Cardiac muscle cell (in vitro differentiated cells and primary cell): ENCODE data around the gene H3-3A. TPM values are rescaled to one million over a fixed set of nuclear protein-coding genes. Genes with fewer than 3 reads are reported as not detected.
A peak's percentile ranks its signal among the peaks of the same experiment; 100 is the strongest.

Experiments used
- DNase-seq, 2 donors: peaks; one replicate each; pipeline versions ENCODE4 v3.0.0 to v3.0.0-alpha.2; 2010 to 2017; ENCODE audit warnings: low read depth in 1 of 2, low spot score in 1 of 2
- H3K27ac ChIP-seq: fragments of 200-600 bp; sonication (generic); 2 replicates; pipeline ENCODE4 v1.5.1; 2016
- H3K27me3 ChIP-seq: fragments of 200-600 bp; sonication (generic); 2 replicates; pipeline ENCODE4 v1.6.0; 2016; ENCODE audit warnings: control low read depth
- H3K36me3 ChIP-seq: fragments of 200-600 bp; sonication (generic); 2 replicates; pipeline ENCODE4 v1.5.1; 2016; ENCODE audit warnings: control low read depth
- H3K4me1 ChIP-seq: fragments of 200-600 bp; sonication (generic); 2 replicates; pipeline ENCODE4 v1.8.1; 2017; ENCODE audit warnings: low read depth, mild to moderate bottlenecking, mixed run types
- H3K4me3 ChIP-seq: fragments of 200-600 bp; sonication (generic); 2 replicates; pipeline ENCODE4 v1.5.1; 2016; ENCODE audit warnings: mild to moderate bottlenecking
- H3K9me3 ChIP-seq: fragments of 200-600 bp; sonication (generic); 2 replicates; pipeline ENCODE4 v1.5.1; 2017; ENCODE audit warnings: low read depth, mild to moderate bottlenecking, control low read depth
- CTCF ChIP-seq: IDR thresholded peaks from 2 replicates; pipeline ENCODE4 v1.5.1; 2012; ENCODE audit warnings: low read depth, mild to moderate bottlenecking, low read length
- polyA plus RNA-seq: library from polyadenylated mRNA; unstranded; fragments of >200 nt; fragmentation: Nextera tagmentation; extraction: Ambion mirVana; gene quantifications from 2 replicates; pipeline ENCODE4 v1.2.1, GENCODE V29; 2016
- total RNA-seq: library from RNA; depleted of rRNA; stranded (reverse); fragments of >200 nt; gene quantifications from 2 replicates; pipeline ENCODE4 v1.2.3, GENCODE V29; 2016

Gene H3-3A
- total and polyA plus RNA-seq, 2 experiments from 2014 or later = 439 to 837 TPM

- Histone ChIP-seq H3K36me3 (no peaks in the 10 kb centered on the region), H3K4me1 (peaks cover 11% of the 10 kb centered on the region), H3K27ac (peak overlapping the region; percentile 68), H3K27me3 (no peaks in the 10 kb centered on the region), H3K9me3 (no peaks in the 10 kb centered on the region), H3K4me3 (peak overlapping the region; percentile 61)
- no peak for TF ChIP-seq CTCF
- DNase-seq = peak; percentile 69 to 70
Measured at GRCh38 chr1:226110249-226111097, 48.0 kb downstream of the H3-3A start.

GRCh38 chr1:226111098-226111882 is 48.8 kb downstream of the H3-3A start:
- DNase-seq = peak in 1 of 2 donors; percentile 40
- Histone ChIP-seq H3K27me3 (no peaks in the 10 kb centered on the region), H3K36me3 (no peaks in the 10 kb centered on the region), H3K4me1 (peaks cover 11% of the 10 kb centered on the region), H3K4me3 (peak overlapping the region; percentile 61), H3K9me3 (no peaks in the 10 kb centered on the region), H3K27ac (peak overlapping the region; percentile 68)
- no peak for TF ChIP-seq CTCF

- Histone ChIP-seq H3K27me3 (no peaks in the 10 kb centered on the region), H3K4me1 (peaks cover 11% of the 10 kb centered on the region), H3K4me3 (no peak overlapping the region), H3K36me3 (no peaks in the 10 kb centered on the region), H3K9me3 (no peaks in the 10 kb centered on the region), H3K27ac (no peak overlapping the region)
- TF ChIP-seq CTCF = no peak
- DNase-seq = no peak
Measured at GRCh38 chr1:226111883-226112261, 49.4 kb downstream of the H3-3A start.

GRCh38 chr1:226112626-226113025 is 50.1 kb downstream of the H3-3A start:
- DNase-seq = no peak
- H3K36me3 ChIP-seq = no peaks in the 10 kb centered on the region
- no peak overlapping the region for H3K27ac ChIP-seq
- H3K9me3 ChIP-seq = no peaks in the 10 kb centered on the region
- H3K4me1 ChIP-seq = peaks cover 11% of the 10 kb centered on the region
- H3K4me3 ChIP-seq = no peak overlapping the region
- TF ChIP-seq CTCF = no peak
- no peaks in the 10 kb centered on the region for H3K27me3 ChIP-seq

GRCh38 chr1:226116673-226117072 is 54.2 kb downstream of the H3-3A start:
- Histone ChIP-seq H3K4me1 (peaks cover 10% of the 10 kb centered on the region), H3K27ac (no peak overlapping the region), H3K4me3 (no peak overlapping the region), H3K27me3 (no peaks in the 10 kb centered on the region), H3K9me3 (no peaks in the 10 kb centered on the region), H3K36me3 (no peaks in the 10 kb centered on the region)
- TF ChIP-seq CTCF = no peak
- no peak for DNase-seq
